Brain microvascular endothelial cell (primary cell): ENCODE measurements around the gene UNKL.

ENCODE experiments used
- DNase-seq: peaks from one replicate; pipeline ENCODE4 v3.0.0-alpha.2; 2020
- H3K27ac ChIP-seq: fragments of 250-450 bp; sonication (Bioruptor Pico); 2 replicates; pipeline ENCODE4 v1.5.1; 2020; ENCODE audit warnings: mild to moderate bottlenecking, moderate library complexity
- H3K27me3 ChIP-seq: fragments of 250-450 bp; sonication (Bioruptor Pico); replicated peaks from 2 replicates; pipeline ENCODE4 v1.5.1; 2020; ENCODE audit warnings: mild to moderate bottlenecking
- H3K36me3 ChIP-seq: fragments of 250-450 bp; sonication (Bioruptor Pico); replicated peaks from 2 replicates; pipeline ENCODE4 v1.5.1; 2020; ENCODE audit warnings: mild to moderate bottlenecking
- H3K4me3 ChIP-seq: 2 replicates; pipeline ENCODE4 v1.5.1; 2011; ENCODE audit warnings: low read depth, mild to moderate bottlenecking, control low read depth, low read length, moderate library complexity
- CTCF ChIP-seq: IDR thresholded peaks from 2 replicates; pipeline ENCODE4 v1.5.1; 2011; ENCODE audit warnings: low read depth, mild to moderate bottlenecking, moderate library complexity, low read length, control low read depth, inconsistent platforms; ENCODE audit errors: missing control alignments
- in situ Hi-C: cut with HindIII; loops from 2 replicates; pipeline ENCODE4 v1.10.0; 2017; ENCODE audit warnings: low sequenced_read_pairs, low pct_ligation_motif_present

The UNKL gene

GRCh38 chr16:1366712-1367299 is 47.7 kb downstream of the UNKL start:
- no peak for TF ChIP-seq CTCF
- in situ Hi-C loops, result no loop called here
- Histone ChIP-seq H3K36me3 (peaks cover 43% of the 10 kb centered on the region), H3K4me3 (no peak overlapping the region), H3K27ac (no peak overlapping the region), H3K27me3 (no peaks in the 10 kb centered on the region)
- DNase-seq, result no peak

- no peak for TF ChIP-seq CTCF
- in situ Hi-C loops, result no loop called here
- Histone ChIP-seq H3K36me3 (peaks cover 46% of the 10 kb centered on the region), H3K27me3 (no peaks in the 10 kb centered on the region), H3K27ac (no peak overlapping the region), H3K4me3 (no peak overlapping the region)
- DNase-seq, result no peak
Observed at GRCh38 chr16:1366060-1366711, 48.3 kb downstream of the UNKL start.

- no peak for DNase-seq
- Histone ChIP-seq H3K27me3 (no peaks in the 10 kb centered on the region), H3K36me3 (peaks cover 45% of the 10 kb centered on the region), H3K4me3 (no peak overlapping the region), H3K27ac (no peak overlapping the region)
- TF ChIP-seq CTCF, result no peak
- in situ Hi-C loops, result no loop called here
Observed at GRCh38 chr16:1364510-1364909, 50.0 kb downstream of the UNKL start.

GRCh38 chr16:1363501-1364041 is 50.9 kb downstream of the UNKL start:
- no peaks in the 10 kb centered on the region for H3K27me3 ChIP-seq
- no peak overlapping the region for H3K4me3 ChIP-seq
- H3K36me3 ChIP-seq, result peaks cover 45% of the 10 kb centered on the region
- no peak for DNase-seq
- in situ Hi-C loops, result no loop called here
- H3K27ac ChIP-seq, result no peak overlapping the region
- peak; percentile 88 for TF ChIP-seq CTCF

- in situ Hi-C loops, result no loop called here
- TF ChIP-seq CTCF, result no peak
- H3K36me3 ChIP-seq, result peaks cover 45% of the 10 kb centered on the region
Observed at GRCh38 chr16:1362807-1363206, 51.7 kb downstream of the UNKL start.

More at GRCh38 chr16:1362807-1363206, 51.7 kb downstream of the UNKL start:
- H3K4me3 ChIP-seq, result no peak overlapping the region
- DNase-seq, result no peak
- no peak overlapping the region for H3K27ac ChIP-seq
- no peaks in the 10 kb centered on the region for H3K27me3 ChIP-seq
